SK-N-SH treated with all-trans-retinoic acid at 6 μM for 48 hours (cell line): ENCODE results near the gene ATP1B1.

Experiments used
- ATAC-seq: fragments of 200-7000 bp; cut with Tn5 transposase; 3 replicates; pipeline ENCODE4 v1.9.1; 2020; ENCODE audit warnings: mild to moderate bottlenecking, moderate library complexity
- BACH2 ChIP-seq: fragments of 250-450 bp; sonication (Bioruptor Pico); IDR thresholded peaks from 2 replicates; pipeline ENCODE4 v1.9.0; 2021; ENCODE audit warnings: mild to moderate bottlenecking, borderline replicate concordance
- CREB5 ChIP-seq: fragments of 250-450 bp; sonication (Bioruptor Pico); IDR thresholded peaks from 2 replicates; pipeline ENCODE4 v1.5.1; 2020; ENCODE audit warnings: low read depth, mild to moderate bottlenecking, moderate library complexity
- CSDC2 ChIP-seq: fragments of 250-450 bp; sonication (Bioruptor Pico); IDR thresholded peaks from 2 replicates; pipeline ENCODE4 v1.5.0; 2020; ENCODE audit warnings: mild to moderate bottlenecking, moderate library complexity
- ESRRG ChIP-seq: fragments of 250-450 bp; sonication (Bioruptor Pico); IDR thresholded peaks from 2 replicates; pipeline ENCODE4 v1.6.1; 2021; ENCODE audit warnings: mild to moderate bottlenecking
- GLIS3 ChIP-seq: fragments of 250-450 bp; sonication (Bioruptor Pico); IDR thresholded peaks from 2 replicates; pipeline ENCODE4 v1.5.0; 2020; ENCODE audit warnings: mild to moderate bottlenecking, moderate library complexity
- ISL1 ChIP-seq: fragments of 250-450 bp; sonication (Bioruptor Pico); IDR thresholded peaks from 2 replicates; pipeline ENCODE4 v2.1.2; 2022; ENCODE audit warnings: mild to moderate bottlenecking, moderate library complexity
- OSR1 ChIP-seq: fragments of 250-450 bp; sonication (Bioruptor Pico); IDR thresholded peaks from 2 replicates; pipeline ENCODE4 v1.8.0; 2022; ENCODE audit warnings: moderate library complexity, mild to moderate bottlenecking, inconsistent platforms
- PATZ1 ChIP-seq: fragments of 250-450 bp; sonication (Bioruptor Pico); IDR thresholded peaks from 2 replicates; pipeline ENCODE4 v1.8.0; 2020; ENCODE audit warnings: mild to moderate bottlenecking, moderate library complexity, borderline replicate concordance
- POU6F1 ChIP-seq: fragments of 250-450 bp; sonication (Bioruptor Pico); IDR thresholded peaks from 2 replicates; pipeline ENCODE4 v1.8.0; 2021; ENCODE audit warnings: low read depth, mild to moderate bottlenecking, moderate library complexity, borderline replicate concordance
- PPARA ChIP-seq: fragments of 250-450 bp; sonication (Bioruptor Pico); IDR thresholded peaks from 2 replicates; pipeline ENCODE4 v1.5.0; 2020; ENCODE audit warnings: mild to moderate bottlenecking, borderline replicate concordance
- RARB ChIP-seq: fragments of 250-450 bp; sonication (Bioruptor Pico); IDR thresholded peaks from 2 replicates; pipeline ENCODE4 v1.8.0; 2021; ENCODE audit warnings: mild to moderate bottlenecking, moderate library complexity
- SNAI2 ChIP-seq: fragments of 250-450 bp; sonication (Bioruptor Pico); IDR thresholded peaks from 2 replicates; pipeline ENCODE4 v1.5.0; 2020; ENCODE audit warnings: mild to moderate bottlenecking, moderate library complexity
- TCF4 ChIP-seq: fragments of 250-450 bp; sonication (Bioruptor Pico); IDR thresholded peaks from 2 replicates; pipeline ENCODE4 v1.8.0; 2021; ENCODE audit warnings: mild to moderate bottlenecking, moderate library complexity, borderline replicate concordance
- TOX ChIP-seq: fragments of 250-450 bp; sonication (Bioruptor Pico); IDR thresholded peaks from 2 replicates; pipeline ENCODE4 v1.8.0; 2021; ENCODE audit warnings: mild to moderate bottlenecking, moderate library complexity, borderline replicate concordance
- TSHZ2 ChIP-seq: fragments of 250-450 bp; sonication (Bioruptor Pico); IDR thresholded peaks from 2 replicates; pipeline ENCODE4 v1.5.0; 2020; ENCODE audit warnings: mild to moderate bottlenecking, moderate library complexity
- ZC3H10 ChIP-seq: fragments of 250-450 bp; sonication (Bioruptor Pico); IDR thresholded peaks from 2 replicates; pipeline ENCODE4 v1.5.1; 2021; ENCODE audit warnings: mild to moderate bottlenecking, moderate library complexity
- ZFP3 ChIP-seq: fragments of 250-450 bp; sonication (Bioruptor Pico); IDR thresholded peaks from 2 replicates; pipeline ENCODE4 v1.5.0; 2020; ENCODE audit warnings: mild to moderate bottlenecking, moderate library complexity
- ZFP30 ChIP-seq: fragments of 450-650 bp; formaldehyde crosslinking; IDR thresholded peaks from 2 replicates; pipeline ENCODE4 v1.5.0; 2022; ENCODE audit warnings: mild to moderate bottlenecking, moderate library complexity
- ZNF565 ChIP-seq: fragments of 450-650 bp; formaldehyde crosslinking; conservative IDR thresholded peaks from 2 replicates; pipeline ENCODE4 v1.5.0; 2020; ENCODE audit warnings: low read depth, mild to moderate bottlenecking, moderate library complexity
- ZNF70 ChIP-seq: fragments of 450-650 bp; formaldehyde crosslinking; IDR thresholded peaks from 2 replicates; pipeline ENCODE4 v1.5.0; 2020; ENCODE audit warnings: mild to moderate bottlenecking, moderate library complexity
- ZNF8 ChIP-seq: fragments of 450-650 bp; formaldehyde crosslinking; IDR thresholded peaks from 2 replicates; pipeline ENCODE4 v1.5.0; 2020; ENCODE audit warnings: mild to moderate bottlenecking, moderate library complexity

The ATP1B1 gene

GRCh38 chr1:169146576-169147214, 40.2 kb downstream of the ATP1B1 start:
- TF ChIP-seq ZNF8 (CRISPR knock-in tag) (no peak), BACH2 (CRISPR knock-in tag) (no peak), GLIS3 (CRISPR knock-in tag) (no peak)
- no peak for ATAC-seq

- ATAC-seq = peak; percentile 27; the same call in 1 of the 3 replicates
- no peak for TF ChIP-seq CSDC2 (CRISPR knock-in tag)
- no peak for TF ChIP-seq CREB5 (CRISPR knock-in tag)
- no peak for TF ChIP-seq PATZ1
- no peak for TF ChIP-seq SNAI2
- no peak for TF ChIP-seq TCF4 (CRISPR knock-in tag)
- no peak for TF ChIP-seq ZFP30 (CRISPR knock-in tag)
- no peak for TF ChIP-seq TSHZ2 (CRISPR knock-in tag)
- no peak for TF ChIP-seq ZC3H10 (CRISPR knock-in tag)
- TF ChIP-seq GLIS3 (CRISPR knock-in tag) = no peak
- no peak for TF ChIP-seq PPARA
- TF ChIP-seq ZNF565 = no peak
- TF ChIP-seq ZNF70 (CRISPR knock-in tag) = no peak
- no peak for TF ChIP-seq BACH2 (CRISPR knock-in tag)
- TF ChIP-seq OSR1 = no peak
- TF ChIP-seq RARB = no peak
- no peak for TF ChIP-seq POU6F1 (CRISPR knock-in tag)
- TF ChIP-seq, all 23 proteins: peak for 0
Observed at GRCh38 chr1:169148472-169149252, 42.2 kb downstream of the ATP1B1 start.

GRCh38 chr1:169149555-169150286, 43.2 kb downstream of the ATP1B1 start:
- TF ChIP-seq SNAI2 (no peak), ZFP3 (CRISPR knock-in tag) (no peak), ISL1 (CRISPR knock-in tag) (no peak), ZFP30 (CRISPR knock-in tag) (no peak), ESRRG (no peak), ZC3H10 (CRISPR knock-in tag) (no peak), PPARA (no peak), TOX (CRISPR knock-in tag) (no peak), ZNF565 (no peak), OSR1 (no peak), ZNF8 (CRISPR knock-in tag) (no peak)
- ATAC-seq = no peak
